SU-DHL-6 (cell line): ENCODE results near the gene GPR107.

Experiments used
- H2AFZ ChIP-seq: fragments of 200-600 bp; sonication (generic); 2 replicates; pipeline ENCODE4 v1.6.1; 2014; ENCODE audit warnings: low read depth, mild to moderate bottlenecking, moderate library complexity, mixed read lengths, antibody characterized with exemption, low read length; ENCODE audit not compliant: severe bottlenecking
- H3F3A ChIP-seq: fragments of 200-600 bp; shearing (Covaris generic); 2 replicates; pipeline ENCODE4 v1.6.0; 2016; ENCODE audit warnings: antibody characterized with exemption, mild to moderate bottlenecking; ENCODE audit not compliant: insufficient read depth
- H3K27ac ChIP-seq: fragments of 200-600 bp; sonication (generic); 2 replicates; pipeline ENCODE4 v1.5.1; 2016; ENCODE audit warnings: low read depth, mild to moderate bottlenecking, low read length, moderate library complexity, mixed read lengths
- H3K27me3 ChIP-seq: fragments of 200-600 bp; sonication (generic), shearing (Covaris generic); 2 replicates; pipeline ENCODE4 v1.6.0; 2014; ENCODE audit warnings: mild to moderate bottlenecking, low read length
- H3K36me3 ChIP-seq: fragments of 200-600 bp; sonication (generic); 2 replicates; pipeline ENCODE4 v1.6.1; 2014; ENCODE audit warnings: mild to moderate bottlenecking, low read length, mixed read lengths
- H3K4me2 ChIP-seq: fragments of 300-600, 200-600 bp; shearing (Covaris generic), sonication (generic); 2 replicates; pipeline ENCODE4 v1.6.0; 2014; ENCODE audit warnings: low read length, low read depth, mild to moderate bottlenecking; ENCODE audit not compliant: poor library complexity, severe bottlenecking
- H3K4me3 ChIP-seq: fragments of 200-600 bp; sonication (generic); 2 replicates; pipeline ENCODE4 v1.5.1; 2014; ENCODE audit warnings: antibody characterized with exemption, low read length, mild to moderate bottlenecking, mixed read lengths; ENCODE audit not compliant: insufficient read depth, poor library complexity, severe bottlenecking
- H3K79me2 ChIP-seq: fragments of 200-600 bp; sonication (generic); 2 replicates; pipeline ENCODE4 v1.6.1; 2014; ENCODE audit warnings: mild to moderate bottlenecking, low read length, moderate library complexity; ENCODE audit not compliant: insufficient read depth
- H3K9ac ChIP-seq: fragments of 200-600 bp; sonication (generic); 2 replicates; pipeline ENCODE4 v1.7.0; 2014; ENCODE audit warnings: mild to moderate bottlenecking, low read length
- H3K9me2 ChIP-seq: fragments of 200-600 bp; sonication (generic); replicated peaks from 2 replicates; pipeline ENCODE4 v1.6.1; 2014; ENCODE audit warnings: low read length; ENCODE audit not compliant: insufficient read depth
- H3K9me3 ChIP-seq: fragments of 200-600 bp; sonication (generic); 2 replicates; pipeline ENCODE4 v1.6.1; 2014; ENCODE audit warnings: low read length, mixed read lengths; ENCODE audit not compliant: insufficient read depth
- H4K20me1 ChIP-seq: fragments of 200-600 bp; sonication (generic); 2 replicates; pipeline ENCODE4 v1.6.1; 2014; ENCODE audit warnings: low read depth, mild to moderate bottlenecking, antibody characterized with exemption, low read length, moderate library complexity, mixed read lengths
- EZH2phosphoT487 ChIP-seq: fragments of 200-600 bp; sonication (generic), shearing (Covaris generic); conservative IDR thresholded peaks from 2 replicates; pipeline ENCODE4 v1.6.1; 2018; ENCODE audit warnings: mild to moderate bottlenecking, antibody characterized with exemption, low read length, moderate library complexity, mixed read lengths
- TF ChIP-seq, protein P1 (sequence below): fragments of 200-600 bp; sonication (generic); IDR thresholded peaks from one replicate; pipeline ENCODE4 v1.5.1; 2017; ENCODE audit warnings: antibody characterized with exemption, mild to moderate bottlenecking, low read length, moderate library complexity; ENCODE audit not compliant: insufficient read depth, poor library complexity, severe bottlenecking

GPR107 gene

DNA sequence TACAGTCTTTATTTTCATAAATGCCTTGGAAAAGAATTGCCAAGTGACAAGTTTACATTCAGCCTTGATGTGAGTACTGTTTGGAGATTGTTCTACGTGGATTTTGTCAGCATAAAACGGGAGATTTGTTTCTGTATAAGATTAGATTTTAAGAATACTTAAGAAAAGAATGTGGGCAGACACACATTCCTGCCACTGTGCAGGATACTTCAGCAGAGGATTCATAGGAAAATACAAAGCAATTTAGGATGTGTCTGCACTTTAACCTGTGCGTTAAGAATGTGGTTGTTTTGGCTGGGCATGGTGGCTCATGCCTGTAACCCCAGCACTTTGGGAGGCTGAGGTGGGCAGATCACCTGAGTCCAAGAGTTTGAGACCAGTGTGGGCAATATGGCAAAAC, 37.2 kb downstream of the GPR107 start:
- H3K9ac ChIP-seq: no peak overlapping the region
- H3K4me3 ChIP-seq: no peak overlapping the region
- peaks cover 5% of the 10 kb centered on the region; the same call in 1 of the 2 replicates for H3K36me3 ChIP-seq
- no peak overlapping the region for H3K4me2 ChIP-seq
- H2AFZ ChIP-seq: no peak overlapping the region
- H4K20me1 ChIP-seq: no peaks in the 10 kb centered on the region
- no peaks in the 10 kb centered on the region for H3K9me3 ChIP-seq
- no peaks in the 10 kb centered on the region for H3K9me2 ChIP-seq
- no peaks in the 10 kb centered on the region for H3K27me3 ChIP-seq
- H3K79me2 ChIP-seq: no peaks in the 10 kb centered on the region
- H3F3A ChIP-seq: peaks cover 3% of the 10 kb centered on the region; the same call in 1 of the 2 replicates
- TF ChIP-seq EZH2phosphoT487: no peak
- TF ChIP-seq, protein P1, sequence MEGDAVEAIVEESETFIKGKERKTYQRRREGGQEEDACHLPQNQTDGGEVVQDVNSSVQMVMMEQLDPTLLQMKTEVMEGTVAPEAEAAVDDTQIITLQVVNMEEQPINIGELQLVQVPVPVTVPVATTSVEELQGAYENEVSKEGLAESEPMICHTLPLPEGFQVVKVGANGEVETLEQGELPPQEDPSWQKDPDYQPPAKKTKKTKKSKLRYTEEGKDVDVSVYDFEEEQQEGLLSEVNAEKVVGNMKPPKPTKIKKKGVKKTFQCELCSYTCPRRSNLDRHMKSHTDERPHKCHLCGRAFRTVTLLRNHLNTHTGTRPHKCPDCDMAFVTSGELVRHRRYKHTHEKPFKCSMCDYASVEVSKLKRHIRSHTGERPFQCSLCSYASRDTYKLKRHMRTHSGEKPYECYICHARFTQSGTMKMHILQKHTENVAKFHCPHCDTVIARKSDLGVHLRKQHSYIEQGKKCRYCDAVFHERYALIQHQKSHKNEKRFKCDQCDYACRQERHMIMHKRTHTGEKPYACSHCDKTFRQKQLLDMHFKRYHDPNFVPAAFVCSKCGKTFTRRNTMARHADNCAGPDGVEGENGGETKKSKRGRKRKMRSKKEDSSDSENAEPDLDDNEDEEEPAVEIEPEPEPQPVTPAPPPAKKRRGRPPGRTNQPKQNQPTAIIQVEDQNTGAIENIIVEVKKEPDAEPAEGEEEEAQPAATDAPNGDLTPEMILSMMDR: no peak
- H3K27ac ChIP-seq: no peak overlapping the region

DNA sequence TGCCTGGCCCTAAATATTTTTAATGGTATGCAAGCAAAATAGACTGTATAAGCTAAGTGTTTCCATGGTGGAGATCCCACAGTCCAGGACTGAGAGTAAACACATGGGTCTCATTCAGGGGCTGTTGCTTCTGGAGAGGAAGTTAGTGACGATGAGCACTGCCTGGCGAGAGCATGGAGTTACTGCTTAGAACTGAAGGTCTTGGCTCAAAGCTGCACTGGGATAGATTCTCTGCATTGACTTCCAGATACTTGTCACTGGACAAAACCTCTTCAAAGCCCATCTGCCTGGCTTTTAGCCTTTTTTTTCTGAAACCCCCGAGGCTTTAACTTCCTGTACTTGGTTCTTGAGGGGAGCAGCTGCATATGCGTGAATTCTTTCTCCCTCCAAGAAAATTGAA, 39.2 kb downstream of the GPR107 start:
- H3K9me3 ChIP-seq: no peaks in the 10 kb centered on the region
- H3K27me3 ChIP-seq: no peaks in the 10 kb centered on the region
- no peaks in the 10 kb centered on the region for H4K20me1 ChIP-seq
- no peak overlapping the region for H3K27ac ChIP-seq
- no peak overlapping the region for H3K9ac ChIP-seq
- H3K9me2 ChIP-seq: no peaks in the 10 kb centered on the region
- H3F3A ChIP-seq: peaks cover 3% of the 10 kb centered on the region; the same call in 1 of the 2 replicates
- no peak overlapping the region for H3K4me3 ChIP-seq
- H2AFZ ChIP-seq: no peak overlapping the region
- TF ChIP-seq, protein P1: no peak
- TF ChIP-seq EZH2phosphoT487: no peak
- no peak overlapping the region for H3K4me2 ChIP-seq
- no peaks in the 10 kb centered on the region for H3K79me2 ChIP-seq
- no peaks in the 10 kb centered on the region; the same call in 1 of the 2 replicates for H3K36me3 ChIP-seq

GRCh38 chr9:130095872-130096271, 42.2 kb downstream of the GPR107 start:
- H3K79me2 ChIP-seq: no peaks in the 10 kb centered on the region
- TF ChIP-seq EZH2phosphoT487: no peak
- TF ChIP-seq, protein P1: no peak
- H3K36me3 ChIP-seq: no peaks in the 10 kb centered on the region; the same call in 1 of the 2 replicates
- 0 out of 2 replicates have a peak, but pooled peaks cover 3% of the 10 kb centered on the region for H3F3A ChIP-seq
- H3K4me3 ChIP-seq: no peak overlapping the region
- no peaks in the 10 kb centered on the region for H3K9me2 ChIP-seq
- H4K20me1 ChIP-seq: no peaks in the 10 kb centered on the region
- no peak overlapping the region for H3K27ac ChIP-seq
- no peaks in the 10 kb centered on the region for H3K27me3 ChIP-seq
- H3K9ac ChIP-seq: no peak overlapping the region
- H3K9me3 ChIP-seq: no peaks in the 10 kb centered on the region
- no peak overlapping the region for H3K4me2 ChIP-seq
- no peak overlapping the region for H2AFZ ChIP-seq
